ENCODE results near the gene ZMYND8.

- TF ChIP-seq CTCF (conservative IDR thresholded peaks at IDR 0.05): no peak
- TF ChIP-seq EZH2 (IDR thresholded peaks at IDR 0.05; ENCODE audit: low read depth): no peak
These were observed 65.7 kb downstream of the ZMYND8 start for GRCh38 chr20:47290666-47291430.
